Measurements from ENCODE around the gene DTD1.

GRCh38 chr20:18613553-18613952 is 25.7 kb downstream of the DTD1 start:
- TF ChIP-seq CTCF (IDR thresholded peaks at IDR 0.05; ENCODE audit: insufficient read depth, low read depth, low read length) (no peak), EZH2 (IDR thresholded peaks at IDR 0.05; ENCODE audit: insufficient read depth, low read length) (no peak)

All from astrocyte (in vitro differentiated cells and primary cell).